Stimulated activated CD4-positive, alpha-beta T cell treated with anti-CD3 and anti-CD28 coated beads, Interleukin-1b, Interleukin-23, amount 100 ng/mL, for 1 hour (primary cell): ENCODE measurements around the gene SPTLC2.

ENCODE experiments used
- DNase-seq, 2 donors: peaks; one replicate each; pipeline ENCODE4 v3.0.0-alpha.2; 2020; ENCODE audit warnings: low read depth in 2 of 2

SPTLC2 gene

DNA sequence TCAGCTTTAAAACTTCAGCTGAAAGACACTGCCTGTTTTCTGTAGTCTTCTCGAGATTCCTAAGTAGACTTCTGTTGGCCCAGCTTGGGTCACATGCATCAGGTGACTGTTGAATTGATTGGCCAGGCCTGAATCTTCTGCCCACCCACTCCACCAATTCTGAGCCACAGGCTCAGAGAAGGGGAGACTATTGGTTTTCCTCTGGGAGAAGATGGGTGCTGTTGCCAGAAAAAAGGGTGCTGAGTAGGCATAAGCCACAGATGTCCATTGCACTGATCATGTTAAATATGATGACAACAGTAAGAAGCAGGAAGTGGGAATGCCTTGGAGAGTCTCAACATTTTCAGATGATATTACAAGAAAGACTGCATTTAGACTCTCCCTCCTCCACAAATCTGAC, 6.8 kb upstream of the SPTLC2 start:
- DNase-seq: no peak

DNA sequence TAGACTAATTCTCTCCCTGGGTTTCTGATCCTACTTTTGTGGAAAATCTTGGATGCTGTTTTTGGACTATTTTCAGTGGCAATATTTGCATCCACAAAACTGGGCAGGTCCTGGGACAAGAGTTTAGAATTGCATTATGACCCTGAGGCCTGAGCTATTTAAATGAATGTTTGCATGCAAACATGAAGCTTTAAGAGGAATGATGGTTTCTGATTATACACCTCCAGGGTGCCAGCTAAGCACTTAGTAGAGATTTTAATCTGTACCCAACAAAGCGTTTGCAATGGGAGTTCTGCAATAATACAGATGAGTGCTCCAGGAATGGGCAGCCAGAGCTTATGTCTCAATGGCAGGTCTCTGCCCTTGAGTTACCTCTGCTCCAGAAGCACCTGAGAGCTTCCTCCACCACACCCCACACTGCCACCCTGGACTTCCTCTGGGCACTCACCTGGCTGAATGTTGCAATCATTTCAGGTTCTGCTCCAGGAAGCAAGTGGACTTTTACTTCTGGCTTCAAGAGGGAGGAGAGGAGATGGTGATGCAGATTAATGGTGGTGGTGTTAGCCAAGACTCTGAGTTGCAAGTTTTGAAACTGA, 6.0 kb upstream of the SPTLC2 start:
- DNase-seq: no peak

DNA sequence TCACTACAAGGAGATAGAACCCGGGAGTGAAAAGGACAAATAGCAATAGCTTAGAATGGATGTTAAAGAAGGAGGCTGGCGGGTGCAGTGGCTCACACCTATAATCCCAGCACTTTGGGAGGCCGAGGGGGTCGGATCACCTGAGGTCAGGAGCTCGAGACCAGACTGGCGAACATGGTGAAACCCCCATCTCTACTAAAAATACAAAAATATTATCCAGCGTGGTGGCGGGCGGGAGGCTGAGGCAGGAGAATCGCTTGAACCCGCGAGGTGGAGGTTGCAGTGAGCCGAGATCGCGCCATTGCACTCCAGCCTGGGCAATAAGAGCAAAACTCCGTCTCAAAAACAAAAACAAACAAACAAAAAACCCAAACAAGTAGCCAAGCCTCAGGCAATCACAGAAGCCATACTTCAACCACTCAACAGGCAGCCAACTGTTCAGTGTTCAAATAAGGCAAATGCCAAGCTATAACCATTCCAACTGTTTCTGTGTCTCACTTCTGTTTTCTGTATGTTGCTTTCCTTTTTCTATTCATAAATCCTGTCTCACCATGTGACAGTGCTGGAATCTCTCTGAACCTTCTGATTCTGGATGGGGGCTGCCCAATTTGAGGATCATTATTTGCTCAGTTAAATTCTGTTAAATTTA, 3.9 kb upstream of the SPTLC2 start:
- DNase-seq: no peak

DNA sequence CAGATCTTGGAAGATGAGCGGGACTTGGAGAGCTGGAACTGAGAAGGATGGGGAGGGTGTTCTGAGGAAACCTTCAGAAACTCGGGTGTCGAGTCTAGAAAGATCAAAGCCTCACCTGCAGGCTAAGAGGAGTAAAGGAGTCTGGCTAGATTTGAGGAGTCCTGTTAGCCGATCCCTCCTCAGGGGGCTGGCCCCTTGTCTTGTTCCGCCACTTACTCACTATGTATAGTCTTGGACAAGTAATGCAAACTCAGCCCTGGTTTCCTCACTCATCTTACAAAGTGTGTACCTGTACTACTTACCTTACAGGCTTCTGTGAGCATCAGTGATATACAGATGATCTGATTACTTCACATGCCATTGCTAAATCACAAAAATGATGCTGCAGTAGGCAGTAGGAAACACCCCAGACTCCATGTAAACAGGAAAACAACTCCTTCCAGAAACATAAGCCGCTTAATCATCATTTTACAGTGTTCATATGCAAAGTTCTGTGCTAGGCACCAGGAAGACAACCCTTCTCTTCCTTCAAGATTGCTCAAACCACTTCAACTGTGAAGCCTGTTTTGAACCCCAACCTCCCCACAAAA, 2.0 kb upstream of the SPTLC2 start:
- no peak for DNase-seq

DNA sequence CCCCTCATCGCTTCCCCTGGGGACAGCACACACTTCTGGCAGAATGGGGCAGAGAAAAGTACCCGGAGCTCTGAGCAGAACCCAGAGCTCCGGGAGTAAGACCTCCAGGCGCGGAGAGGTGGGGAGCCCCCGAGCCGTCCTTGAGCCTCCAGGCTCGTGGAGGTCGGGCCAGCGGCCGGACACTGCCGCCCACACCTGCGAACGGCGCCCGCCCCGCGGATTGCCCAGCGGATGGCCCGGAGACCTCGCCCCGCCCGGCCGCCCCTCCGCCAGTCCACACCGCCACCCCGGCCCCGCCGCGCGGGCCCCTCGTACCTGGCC, 344 bp downstream of the SPTLC2 start:
- DNase-seq: no peak

DNA sequence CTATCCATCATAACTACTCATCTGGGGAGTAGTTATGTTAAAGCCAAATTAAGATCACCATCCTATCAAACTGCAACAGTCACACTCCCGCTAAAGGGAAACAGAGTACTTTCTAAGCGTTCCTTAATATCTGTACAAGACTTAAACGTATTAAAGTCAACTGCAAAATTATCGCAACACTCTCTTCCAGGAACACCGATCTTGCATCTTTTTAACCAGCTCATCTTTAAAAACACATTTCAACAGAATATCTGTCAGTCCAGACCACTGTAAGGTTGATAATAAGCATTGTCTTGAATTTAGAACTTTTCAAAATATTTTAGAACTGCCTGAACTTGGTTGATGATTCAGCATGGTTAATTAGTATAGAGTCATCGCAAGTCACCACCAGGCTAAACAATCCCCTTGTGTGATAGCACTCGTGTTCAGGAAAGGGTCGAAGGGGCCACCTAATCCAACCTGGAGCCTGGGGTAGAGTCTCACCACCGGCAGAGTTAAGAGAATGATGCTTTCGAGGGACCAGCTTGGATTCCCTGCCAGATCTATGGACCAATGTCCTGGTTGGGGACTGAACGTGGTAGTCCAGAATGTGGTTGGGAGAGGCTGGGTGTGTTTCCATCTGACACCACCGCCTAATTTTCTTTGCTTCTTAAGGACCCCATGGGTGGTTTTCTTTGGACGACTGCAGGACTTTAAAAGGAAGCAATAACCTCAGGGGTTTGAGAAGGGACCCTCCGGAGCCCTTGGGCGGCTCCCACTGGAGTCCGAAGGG, 890 bp downstream of the SPTLC2 start:
- no peak for DNase-seq

DNA sequence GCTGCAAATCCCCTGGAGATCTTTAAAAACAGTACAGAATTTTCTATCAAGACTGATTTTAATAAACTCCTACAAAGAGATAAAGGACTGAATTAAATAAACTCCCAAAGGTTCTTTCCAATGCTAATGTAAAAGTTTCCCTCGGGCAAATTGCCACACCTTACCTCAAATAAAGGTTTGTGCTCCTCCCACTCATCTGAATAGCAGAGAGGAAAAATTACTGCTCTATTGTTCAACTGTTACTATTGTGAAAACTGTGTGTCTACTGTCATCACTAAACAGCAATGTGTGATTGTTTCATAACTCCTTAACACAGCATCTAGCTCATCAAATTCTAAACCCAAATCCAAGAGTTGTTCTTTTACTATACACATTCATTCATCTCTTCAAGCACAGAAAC, 3.2 kb downstream of the SPTLC2 start:
- no peak for DNase-seq

DNA sequence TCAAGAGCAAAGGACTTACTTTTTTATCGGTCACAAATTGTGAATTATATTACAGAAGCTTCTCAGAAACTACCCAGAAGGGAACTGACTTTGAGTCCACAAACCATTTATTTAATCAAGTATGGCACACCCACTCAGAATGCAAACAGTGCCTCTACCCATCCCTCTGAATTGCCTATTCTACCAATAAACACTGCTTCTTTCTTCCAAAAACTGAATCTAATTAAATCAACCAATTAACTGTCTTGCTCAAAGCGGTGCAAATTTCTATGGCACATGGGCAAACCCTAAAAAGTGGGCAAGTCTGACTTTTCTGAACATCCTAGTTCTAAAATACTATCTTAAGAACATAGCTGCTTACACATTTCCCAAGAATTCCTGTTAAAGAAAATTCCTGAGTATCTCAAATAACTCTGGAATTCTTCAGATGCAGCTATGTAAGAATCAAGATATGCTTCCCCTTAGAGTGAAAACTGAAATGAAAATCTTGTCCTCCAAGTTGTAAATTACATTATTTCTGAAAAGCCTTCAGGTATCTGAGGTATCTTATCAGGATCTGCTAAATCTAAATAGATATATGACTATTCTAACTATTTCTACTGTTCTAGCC, 4.3 kb downstream of the SPTLC2 start:
- no peak for DNase-seq

DNA sequence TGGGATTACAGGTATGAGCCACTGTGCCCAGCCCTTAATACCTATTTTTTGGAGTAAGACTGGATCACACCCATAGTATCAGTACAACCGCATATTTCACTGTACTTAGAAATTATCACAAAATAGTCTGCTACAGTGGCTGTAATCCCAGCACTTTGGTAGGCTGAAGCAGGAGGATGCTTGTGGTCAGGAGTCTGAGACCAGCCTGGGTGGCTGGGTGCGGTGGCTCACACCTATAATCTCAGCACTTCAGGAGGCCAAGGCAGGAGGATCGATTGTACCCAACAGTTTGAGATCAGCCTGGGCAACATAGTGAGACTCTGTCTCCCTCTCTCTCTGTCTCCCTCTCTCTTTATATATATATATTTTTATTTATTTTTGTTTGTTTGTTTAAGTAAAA, 5.9 kb downstream of the SPTLC2 start:
- DNase-seq: no peak

DNA sequence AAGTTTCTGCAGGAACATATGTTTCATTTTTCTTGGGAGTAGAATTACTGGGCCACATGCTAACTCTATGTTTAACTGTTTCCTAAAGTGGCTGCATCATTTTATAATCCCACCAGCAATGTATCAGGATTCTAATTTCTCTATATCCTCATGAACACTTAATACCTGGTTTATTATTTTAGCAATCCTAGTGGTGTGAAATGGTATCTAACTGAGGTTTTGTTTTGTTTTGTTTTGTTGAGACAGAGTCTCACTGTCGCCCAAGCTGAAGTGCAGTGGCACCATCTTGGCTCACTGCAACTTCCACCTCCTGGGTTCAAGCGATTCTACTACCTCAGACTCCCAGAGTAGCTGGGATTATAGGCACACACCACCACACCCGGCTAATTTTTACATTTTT, 6.5 kb downstream of the SPTLC2 start:
- no peak for DNase-seq

DNA sequence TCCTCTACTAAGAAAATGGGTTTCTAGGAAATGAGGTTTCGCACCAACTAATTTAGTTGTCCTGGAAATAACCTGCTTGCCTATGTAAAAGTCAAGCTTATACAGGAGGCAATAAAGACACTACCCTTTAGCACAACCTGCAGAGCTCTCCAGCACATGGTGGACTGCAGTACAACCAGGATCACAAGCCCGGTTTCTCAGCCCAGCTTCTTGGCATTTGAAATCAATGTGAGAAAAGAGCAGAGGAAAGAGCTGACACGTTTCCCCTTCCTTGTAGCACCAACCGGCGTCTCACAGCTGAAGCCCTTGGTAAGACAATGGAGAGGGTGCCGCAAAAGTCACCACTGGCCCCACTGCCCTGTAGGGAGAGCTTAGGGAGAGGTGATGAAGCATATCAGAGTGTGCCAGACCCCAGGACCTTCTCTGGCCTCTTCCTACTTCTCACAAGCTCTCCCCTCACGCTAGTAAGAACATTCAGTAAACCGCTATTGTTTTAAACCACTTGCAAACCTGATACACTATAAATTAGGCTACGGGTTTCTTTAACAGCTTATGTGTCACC, 8.6 kb downstream of the SPTLC2 start:
- no peak for DNase-seq

DNA sequence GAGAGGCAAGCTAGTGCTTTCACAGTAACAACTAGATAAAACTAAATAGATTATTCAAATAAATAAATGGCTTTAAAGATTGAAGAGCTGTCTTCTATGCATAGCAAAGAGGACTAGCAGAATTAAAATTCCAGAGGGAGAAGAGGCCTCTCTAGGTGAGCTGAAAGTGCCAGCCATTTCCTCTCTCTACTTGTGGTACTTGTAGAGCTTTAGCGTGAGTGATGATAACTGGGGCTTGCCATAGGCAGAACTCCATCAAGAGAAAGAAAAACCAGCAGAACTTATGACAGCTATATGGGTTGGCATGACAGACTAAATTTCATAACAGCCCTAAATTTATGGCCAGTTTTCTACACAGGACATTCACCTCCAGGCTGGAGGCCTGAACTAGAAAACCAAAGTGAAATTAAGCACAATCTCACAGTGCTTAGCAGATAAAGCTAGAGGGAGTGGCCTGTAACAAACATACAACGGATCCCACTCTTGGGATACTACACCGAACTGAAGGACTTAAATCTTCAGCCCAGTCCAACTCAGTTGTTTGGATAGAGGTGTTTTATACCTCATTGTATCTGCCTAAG, 11.0 kb downstream of the SPTLC2 start:
- DNase-seq: no peak

DNA sequence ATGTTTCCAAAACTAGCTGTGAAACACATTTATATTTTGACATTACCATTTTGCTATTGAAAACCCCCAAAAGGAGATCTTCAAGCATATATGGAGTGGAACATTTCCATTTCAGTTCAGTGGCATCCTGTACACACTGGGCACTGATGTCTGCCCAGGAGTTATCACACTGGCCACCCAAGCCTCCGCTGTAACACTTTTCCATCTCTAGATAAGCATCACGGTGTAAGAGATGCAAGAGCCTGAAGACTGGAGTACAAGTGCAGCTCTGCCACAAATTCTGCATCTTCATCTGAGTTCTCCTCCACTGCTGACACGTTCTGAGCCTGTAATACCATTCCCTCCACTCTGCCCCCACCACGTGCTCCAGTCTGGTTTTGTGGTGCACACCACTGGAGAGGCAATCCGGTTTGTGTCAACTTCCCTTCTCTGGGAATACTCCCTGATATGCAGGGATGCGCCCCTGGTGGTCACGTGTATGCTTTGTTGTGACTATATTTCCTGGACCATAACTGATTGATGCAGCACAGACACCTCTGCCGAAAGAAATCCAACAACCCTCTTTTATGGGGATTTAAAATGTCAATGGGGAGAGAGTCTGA, 12.7 kb downstream of the SPTLC2 start:
- no peak for DNase-seq

DNA sequence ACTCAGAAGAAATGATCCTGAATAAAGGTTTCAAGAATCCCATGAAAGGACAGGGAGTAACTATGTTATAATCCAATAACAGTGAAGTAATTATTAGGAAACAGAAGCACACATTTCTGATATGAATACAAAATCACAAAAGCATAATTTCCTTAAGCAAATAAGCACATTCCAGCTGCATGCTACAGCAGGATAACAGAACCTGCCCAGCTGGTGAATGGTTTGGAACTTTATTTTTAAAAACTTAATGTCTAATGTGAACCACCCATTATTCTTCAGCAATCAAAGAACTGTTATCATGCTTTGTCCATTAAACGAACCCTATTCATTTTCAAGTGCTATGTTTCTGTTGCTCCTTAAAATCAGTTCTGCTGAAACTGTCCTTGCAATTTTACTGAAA, 13.4 kb downstream of the SPTLC2 start:
- no peak for DNase-seq

DNA sequence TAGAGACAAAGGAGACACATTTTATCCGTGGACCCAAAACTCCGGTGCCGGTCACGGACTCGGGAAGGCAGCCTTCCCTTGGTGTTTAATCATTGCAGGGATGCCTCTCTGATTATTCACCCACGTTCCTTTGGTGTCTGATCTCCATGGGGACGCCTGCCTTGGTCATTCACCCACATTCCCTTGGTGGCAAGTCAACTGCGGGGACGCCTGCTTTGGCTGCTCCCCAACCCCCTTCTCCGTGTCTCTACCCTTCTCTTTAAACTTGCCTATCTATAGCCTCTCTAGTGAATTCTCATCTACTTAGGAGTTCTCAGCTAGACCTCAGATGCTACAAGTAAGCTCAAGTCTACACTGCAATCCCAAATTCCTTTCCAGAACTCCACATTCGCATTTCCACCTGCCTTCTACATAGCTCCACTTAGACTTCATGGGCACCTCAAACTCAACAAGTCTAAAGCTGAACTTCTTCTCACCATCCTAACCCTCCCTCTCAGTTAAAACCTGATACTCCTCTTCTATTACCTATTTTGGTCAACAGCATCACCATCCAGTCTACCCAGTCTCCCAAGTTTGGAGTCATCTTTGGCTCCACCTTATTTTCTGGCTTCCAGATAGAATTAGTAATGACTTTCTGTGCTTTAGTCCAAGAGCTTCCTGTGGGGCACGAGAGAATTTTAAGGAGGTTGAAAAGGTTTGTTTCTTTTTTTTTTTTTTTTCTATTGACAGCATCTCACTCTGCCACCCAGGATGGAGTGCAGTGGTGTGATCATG, 14.4 kb downstream of the SPTLC2 start:
- no peak for DNase-seq

DNA sequence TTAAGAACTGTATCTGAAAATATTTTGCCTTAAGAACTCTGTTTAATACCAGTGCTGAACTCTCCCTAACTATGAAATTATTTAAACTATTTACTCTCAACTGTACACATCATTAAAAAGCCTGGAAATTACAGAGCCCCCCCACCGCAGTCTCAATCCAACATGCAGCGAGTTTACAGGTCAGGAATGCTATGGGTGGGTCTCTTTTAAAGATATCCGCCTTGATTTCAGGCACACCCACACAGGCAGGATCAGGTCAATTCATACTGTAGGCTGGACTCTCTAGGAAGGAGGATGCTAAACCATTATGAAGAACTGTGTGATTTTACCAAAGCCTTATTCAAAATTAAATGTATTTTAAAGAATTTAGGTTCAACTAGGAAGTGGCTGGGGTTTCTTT, 16.5 kb downstream of the SPTLC2 start:
- DNase-seq: no peak

DNA sequence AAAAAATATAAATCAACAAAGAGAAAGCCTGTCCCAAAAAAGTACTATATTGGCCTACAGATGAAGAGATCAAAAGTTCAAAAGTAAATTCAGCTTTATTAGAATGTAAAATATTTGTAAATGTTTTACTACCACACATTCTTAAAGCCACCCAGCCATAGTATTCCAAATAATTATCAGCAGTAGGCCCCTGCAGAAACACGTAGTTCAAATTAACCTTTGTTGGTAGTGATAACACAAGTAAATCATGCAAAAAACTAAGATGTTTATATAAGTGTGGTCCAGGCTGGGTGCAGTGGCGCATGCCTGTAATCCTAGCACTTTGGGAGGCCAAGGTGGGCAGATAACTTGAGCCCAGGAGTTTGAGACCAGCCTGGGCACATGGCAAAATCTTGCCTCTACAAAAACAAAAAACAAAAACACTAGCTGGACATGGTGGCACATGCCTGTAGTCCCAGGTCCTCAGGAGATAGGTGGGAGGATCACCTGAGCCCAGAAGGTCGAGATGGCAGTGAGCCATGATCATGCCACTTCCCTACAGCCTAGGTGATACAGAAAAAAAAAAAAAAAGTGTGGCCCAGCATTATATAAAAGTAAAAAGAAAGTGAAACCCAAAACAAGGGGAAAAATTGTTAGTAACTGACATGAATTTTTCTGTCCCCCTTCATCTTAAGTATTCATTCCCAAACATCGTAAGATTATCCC, 17.9 kb downstream of the SPTLC2 start:
- DNase-seq: no peak

DNA sequence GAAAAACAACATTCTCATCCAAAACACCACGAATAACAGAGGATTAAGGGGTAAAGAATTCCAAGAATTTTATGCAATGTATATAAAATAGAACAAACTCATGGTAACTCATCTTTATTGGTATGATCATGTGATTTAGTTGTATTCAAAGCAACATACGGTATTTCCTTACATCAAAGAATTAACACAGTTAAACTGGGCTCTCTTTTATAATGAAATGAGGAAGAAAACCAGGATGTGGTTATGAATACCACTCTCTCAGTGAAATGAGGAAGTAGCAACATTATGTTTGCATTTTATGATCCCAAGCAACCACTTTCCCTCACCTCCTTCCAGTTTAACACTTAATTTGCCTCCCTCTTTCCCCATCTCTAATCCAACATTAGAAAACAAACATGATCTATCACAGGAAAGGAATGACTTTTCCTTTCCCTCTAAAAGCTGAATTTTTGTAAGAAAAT, 22.9 kb downstream of the SPTLC2 start:
- DNase-seq: no peak

DNA sequence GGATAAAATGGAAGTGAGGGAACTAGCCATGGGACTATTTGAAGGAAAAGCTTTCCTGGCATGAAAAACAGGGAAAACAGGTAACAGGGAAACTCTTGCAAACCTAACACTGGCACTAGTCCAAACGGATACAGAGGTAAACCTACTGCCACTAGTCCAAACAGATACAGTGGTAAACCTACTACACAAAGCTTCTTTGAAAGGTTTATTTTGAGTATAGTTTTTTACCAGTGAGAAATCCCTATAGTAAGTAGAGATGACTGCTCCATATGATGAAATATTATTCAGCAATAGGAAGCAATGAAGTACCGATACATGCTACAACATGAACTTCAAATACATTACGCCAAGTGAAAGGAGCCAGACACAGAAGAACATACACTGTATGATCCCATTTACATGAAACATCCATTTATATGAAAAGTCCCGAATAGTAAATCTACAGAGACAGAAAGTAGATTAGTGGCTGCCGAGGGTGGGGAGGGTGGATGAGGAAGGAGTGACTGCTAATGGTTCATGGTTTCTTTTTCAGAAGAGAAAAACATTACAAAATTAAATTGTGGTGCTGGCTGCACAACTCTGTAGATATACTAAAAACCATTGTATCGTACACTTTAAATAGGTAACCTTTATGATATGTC, 25.5 kb downstream of the SPTLC2 start:
- no peak for DNase-seq

DNA sequence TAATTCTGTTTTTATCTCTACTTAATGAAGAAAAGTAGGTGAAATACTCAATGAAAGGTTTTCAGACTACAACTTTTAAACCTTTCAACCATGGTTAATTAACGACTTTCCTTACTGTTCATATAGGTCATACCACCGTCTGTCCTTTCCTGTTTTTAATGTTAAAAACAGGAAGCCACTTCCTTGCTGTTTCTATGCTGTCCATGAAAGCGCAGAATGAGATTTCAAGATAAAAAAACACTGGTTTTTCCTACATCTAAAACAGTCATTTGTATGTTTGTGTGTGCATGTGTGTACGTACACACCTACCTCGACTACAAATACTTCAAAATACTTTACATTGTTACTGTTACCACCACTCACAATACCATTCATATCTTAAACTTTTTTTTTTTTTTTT, 27.3 kb downstream of the SPTLC2 start:
- DNase-seq: no peak
